HEK293T (cell line): ENCODE data around the gene TXK.

Experiments used
- CTCF ChIA-PET: fragments of 350-600 bp; formaldehyde crosslinking; extraction: SDS; loops from one replicate; lab custom pipeline; 2021; ENCODE audit warnings: antibody characterized with exemption, inconsistent platforms; lab: Yijun Ruan, JAX
- POLR2A ChIA-PET: fragments of 350-600 bp; formaldehyde crosslinking; extraction: SDS; loops from one replicate; lab custom pipeline; 2020; ENCODE audit warnings: antibody characterized with exemption, inconsistent platforms; lab: Yijun Ruan, JAX
- DNase-seq: peaks from one replicate; pipeline ENCODE4 v3.0.0; 2012; ENCODE audit warnings: mixed read lengths; ENCODE audit errors: extremely low spot score
- ARNT ChIP-seq: fragments of 450-650 bp; IDR thresholded peaks from 2 replicates; pipeline ENCODE4 v1.6.1; 2017; ENCODE audit warnings: mild to moderate bottlenecking
- BHLHE40 ChIP-seq: fragments of 450-650 bp; IDR thresholded peaks from 2 replicates; pipeline ENCODE4 v1.6.1; 2016; ENCODE audit warnings: mild to moderate bottlenecking, moderate library complexity, borderline replicate concordance
- CTBP1 ChIP-seq: fragments of 450-650 bp; IDR thresholded peaks from 2 replicates; pipeline ENCODE4 v1.6.1; 2016; ENCODE audit warnings: borderline replicate concordance
- ELF4 ChIP-seq: fragments of 450-650 bp; IDR thresholded peaks from 2 replicates; pipeline ENCODE4 v1.6.1; 2017; ENCODE audit warnings: antibody characterized with exemption
- FOXA1 ChIP-seq: fragments of 450-650 bp; IDR thresholded peaks from 2 replicates; pipeline ENCODE4 v1.6.1; 2016; ENCODE audit warnings: mild to moderate bottlenecking
- FOXK2 ChIP-seq: fragments of 450-650 bp; IDR thresholded peaks from 2 replicates; pipeline ENCODE4 v1.6.1; 2016; ENCODE audit warnings: mild to moderate bottlenecking
- FOXM1 ChIP-seq: fragments of 450-650 bp; IDR thresholded peaks from 2 replicates; pipeline ENCODE4 v1.6.1; 2017; ENCODE audit warnings: mild to moderate bottlenecking, borderline replicate concordance
- HDGF ChIP-seq: fragments of 450-650 bp; IDR thresholded peaks from 2 replicates; pipeline ENCODE4 v1.6.1; 2017; ENCODE audit warnings: antibody characterized with exemption, borderline replicate concordance
- L3MBTL2 ChIP-seq: fragments of 450-650 bp; conservative IDR thresholded peaks from 2 replicates; pipeline ENCODE4 v1.6.1; 2016; ENCODE audit warnings: mild to moderate bottlenecking
- LEF1 ChIP-seq: fragments of 450-650 bp; IDR thresholded peaks from 2 replicates; pipeline ENCODE4 v1.6.1; 2017; ENCODE audit warnings: mild to moderate bottlenecking, borderline replicate concordance
- NFRKB ChIP-seq: fragments of 450-650 bp; IDR thresholded peaks from 2 replicates; pipeline ENCODE4 v1.6.1; 2016; ENCODE audit warnings: mild to moderate bottlenecking, moderate library complexity
- PKNOX1 ChIP-seq: fragments of 450-650 bp; IDR thresholded peaks from 2 replicates; pipeline ENCODE4 v1.6.1; 2016
- SP1 ChIP-seq: fragments of 450-650 bp; IDR thresholded peaks from 2 replicates; pipeline ENCODE4 v1.6.1; 2017
- SUZ12 ChIP-seq: fragments of 450-650 bp; IDR thresholded peaks from 2 replicates; pipeline ENCODE4 v1.6.1; 2016; ENCODE audit warnings: mild to moderate bottlenecking
- TARDBP ChIP-seq: fragments of 450-650 bp; IDR thresholded peaks from 2 replicates; pipeline ENCODE4 v1.6.1; 2016
- ZNF384 ChIP-seq: fragments of 450-650 bp; IDR thresholded peaks from 2 replicates; pipeline ENCODE4 v1.6.1; 2016

The TXK gene

GRCh38 chr4:48105230-48105629, 28.8 kb downstream of the TXK start:
- ChIA-PET POLR2A (no interaction called here), CTCF (no interaction called here)
- no peak for TF ChIP-seq PKNOX1
- TF ChIP-seq SP1, result no peak
- TF ChIP-seq ARNT, result no peak
- no peak for TF ChIP-seq TARDBP
- TF ChIP-seq FOXA1, result no peak
- no peak for TF ChIP-seq FOXM1
- no peak for TF ChIP-seq L3MBTL2
- TF ChIP-seq FOXK2, result no peak
- TF ChIP-seq NFRKB, result no peak
- no peak for DNase-seq

GRCh38 chr4:48103483-48104139, 30.4 kb downstream of the TXK start:
- ChIA-PET CTCF (no interaction called here), POLR2A (no interaction called here)
- no peak for DNase-seq
- TF ChIP-seq FOXM1 (no peak), HDGF (no peak), FOXA1 (no peak), NFRKB (no peak), ARNT (no peak), TARDBP (no peak), ZNF384 (no peak), CTBP1 (no peak), LEF1 (no peak), ELF4 (no peak), BHLHE40 (no peak)

GRCh38 chr4:48102303-48102702, 31.7 kb downstream of the TXK start:
- no peak for DNase-seq
- ChIA-PET CTCF (interaction anchor here (0.7 kb wide), 1 partner anchor 70 kb away, joined by 3 read pairs; no protein-coding TSS in a partner anchor), POLR2A (no interaction called here)
- TF ChIP-seq FOXM1 (no peak), L3MBTL2 (no peak), FOXK2 (no peak), ARNT (no peak), TARDBP (no peak), ZNF384 (no peak), PKNOX1 (no peak), BHLHE40 (no peak), NFRKB (no peak), ELF4 (no peak), HDGF (no peak), SP1 (no peak), FOXA1 (no peak), CTBP1 (no peak), SUZ12 (no peak), LEF1 (no peak)

GRCh38 chr4:48100256-48100655, 33.8 kb downstream of the TXK start:
- no peak for TF ChIP-seq ZNF384
- POLR2A ChIA-PET, result no interaction called here
- CTCF ChIA-PET, result no interaction called here
- DNase-seq, result no peak

GRCh38 chr4:48095441-48095840, 38.6 kb downstream of the TXK start:
- no peak for TF ChIP-seq NFRKB
- no peak for TF ChIP-seq TARDBP
- TF ChIP-seq SUZ12, result no peak
- no peak for TF ChIP-seq ZNF384
- POLR2A ChIA-PET, result no interaction called here
- DNase-seq, result no peak
- CTCF ChIA-PET, result no interaction called here

- CTCF ChIA-PET, result no interaction called here
- POLR2A ChIA-PET, result no interaction called here
- TF ChIP-seq PKNOX1 (peak; percentile 27; the same call in 1 of the 2 replicates), FOXA1 (no peak)
- DNase-seq, result peak; percentile 13
Measured at GRCh38 chr4:48093991-48094416, 40.0 kb downstream of the TXK start.

GRCh38 chr4:48090621-48091020, 43.4 kb downstream of the TXK start:
- ChIA-PET CTCF (interaction anchor here (0.7 kb wide), 1 partner anchor 228 kb away, joined by 4 read pairs; no protein-coding TSS in a partner anchor), POLR2A (no interaction called here)
- TF ChIP-seq HDGF, result no peak
- no peak; the same call in 1 of the 2 replicates for TF ChIP-seq PKNOX1
- no peak for TF ChIP-seq FOXK2
- no peak for TF ChIP-seq L3MBTL2
- no peak for TF ChIP-seq ARNT
- TF ChIP-seq TARDBP, result no peak
- TF ChIP-seq LEF1, result no peak
- no peak for TF ChIP-seq CTBP1
- no peak for TF ChIP-seq FOXM1
- TF ChIP-seq SUZ12, result no peak
- no peak for TF ChIP-seq ZNF384
- no peak for DNase-seq
